HG03108 (cell line): Measurements from ENCODE around the gene TDO2.
"Not testable (repeated sequence)": the region's sequence is repeated elsewhere in the genome, so short reads cannot be mapped to it uniquely, and the experiment has no call there.

Experiments used
- ATAC-seq: cut with Tn5 transposase; IDR thresholded peaks from one replicate; pipeline ENCODE4 v1.9.1; 2021; ENCODE audit warnings: moderate library complexity; ENCODE audit not compliant: unreplicated experiment

The TDO2 gene

GRCh38 chr4:155906554-155907247 is 3.2 kb downstream of the TDO2 start:
- ATAC-seq, result no peak

GRCh38 chr4:155907556-155907955 is 4.1 kb downstream of the TDO2 start:
- ATAC-seq, result no peak

- no peak for ATAC-seq
Observed at GRCh38 chr4:155908187-155909139, 5.0 kb downstream of the TDO2 start.

- no peak for ATAC-seq
Observed at GRCh38 chr4:155909615-155910226, 6.2 kb downstream of the TDO2 start.

- ATAC-seq, result no peak
Observed at GRCh38 chr4:155911905-155912304, 8.4 kb downstream of the TDO2 start.

- no peak for ATAC-seq
Observed at GRCh38 chr4:155914782-155915181, 11.3 kb downstream of the TDO2 start.

- no peak for ATAC-seq
Observed at GRCh38 chr4:155921597-155921996, 18.1 kb downstream of the TDO2 start.

- no peak for ATAC-seq
Observed at GRCh38 chr4:155924637-155925036, 21.1 kb downstream of the TDO2 start.

- no peak for ATAC-seq
Observed at GRCh38 chr4:155929833-155930232, 26.3 kb downstream of the TDO2 start.

- no peak for ATAC-seq
Observed at GRCh38 chr4:155930330-155930729, 26.8 kb downstream of the TDO2 start.

GRCh38 chr4:155931634-155932033 is 28.1 kb downstream of the TDO2 start:
- no peak for ATAC-seq

- ATAC-seq, result not testable (repeated sequence)
Observed at GRCh38 chr4:155934634-155935033, 31.1 kb downstream of the TDO2 start.

- ATAC-seq, result no peak
Observed at GRCh38 chr4:155935389-155935986, 32.0 kb downstream of the TDO2 start.

GRCh38 chr4:155941085-155941790 is 37.7 kb downstream of the TDO2 start:
- ATAC-seq, result no peak

GRCh38 chr4:155941820-155942219 is 38.3 kb downstream of the TDO2 start:
- no peak for ATAC-seq

GRCh38 chr4:155943605-155944291 is 40.3 kb downstream of the TDO2 start:
- ATAC-seq, result no peak

- ATAC-seq, result no peak
Observed at GRCh38 chr4:155944516-155944915, 41.0 kb downstream of the TDO2 start.

- no peak for ATAC-seq
Observed at GRCh38 chr4:155946486-155946885, 43.0 kb downstream of the TDO2 start.

- ATAC-seq, result no peak
Observed at GRCh38 chr4:155948541-155948940, 45.0 kb downstream of the TDO2 start.

GRCh38 chr4:155950461-155950860 is 47.0 kb downstream of the TDO2 start:
- ATAC-seq, result no peak
